AML-193 (cell line): ENCODE data around the gene ZC3H7A.

ENCODE experiments used
- DNase-seq, 2 experiments: peaks; one replicate each; lab custom pipeline; 2025; lab: John Stamatoyannopoulos, UW

ZC3H7A gene

DNA sequence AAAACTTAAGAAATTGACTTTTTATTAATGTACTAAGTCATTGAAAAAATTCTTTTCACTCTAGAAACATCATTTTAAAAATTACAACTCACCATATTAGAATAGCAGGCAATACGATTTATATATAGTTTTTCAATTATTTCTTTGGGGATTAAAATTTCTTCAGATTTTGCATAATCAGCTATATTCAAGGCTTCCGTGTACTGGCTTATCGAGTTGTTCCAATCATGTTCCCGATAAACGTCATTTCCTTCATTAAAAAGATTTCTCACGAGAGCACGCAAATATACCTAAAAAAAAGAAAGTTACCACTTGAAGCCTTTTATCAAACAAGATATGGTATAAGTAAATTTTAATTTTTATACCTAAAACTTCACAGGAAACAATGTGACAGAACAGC is 18.0 kb downstream of the ZC3H7A start:
- no peak for DNase-seq

GRCh38 chr16:11774065-11774626 is 22.9 kb downstream of the ZC3H7A start:
- no peak for DNase-seq

- DNase-seq = peak; percentile 43 to 53
Observed at GRCh38 chr16:11768849-11769248, 28.2 kb downstream of the ZC3H7A start.

DNA sequence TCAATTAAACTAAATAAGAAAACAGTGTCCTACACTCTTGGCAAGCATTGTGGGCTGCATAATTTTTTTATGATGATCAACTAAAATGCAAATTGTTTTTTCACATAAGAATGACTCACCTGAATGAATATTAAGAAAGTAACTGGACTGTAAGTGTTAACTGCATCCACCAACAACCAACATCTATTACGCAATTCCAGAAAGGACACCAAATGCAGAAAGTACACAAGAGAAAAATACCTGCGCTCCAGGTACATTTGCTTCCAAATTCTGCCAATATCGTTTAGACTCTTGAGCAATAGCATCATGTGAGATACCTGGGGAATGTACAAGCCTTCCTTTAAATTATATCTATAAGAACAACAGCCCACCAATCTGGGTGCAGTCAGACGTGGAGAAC is 34.6 kb downstream of the ZC3H7A start:
- DNase-seq = no peak

- DNase-seq = peak; percentile 5 to 39
Observed at GRCh38 chr16:11759997-11760396, 37.1 kb downstream of the ZC3H7A start.

DNA sequence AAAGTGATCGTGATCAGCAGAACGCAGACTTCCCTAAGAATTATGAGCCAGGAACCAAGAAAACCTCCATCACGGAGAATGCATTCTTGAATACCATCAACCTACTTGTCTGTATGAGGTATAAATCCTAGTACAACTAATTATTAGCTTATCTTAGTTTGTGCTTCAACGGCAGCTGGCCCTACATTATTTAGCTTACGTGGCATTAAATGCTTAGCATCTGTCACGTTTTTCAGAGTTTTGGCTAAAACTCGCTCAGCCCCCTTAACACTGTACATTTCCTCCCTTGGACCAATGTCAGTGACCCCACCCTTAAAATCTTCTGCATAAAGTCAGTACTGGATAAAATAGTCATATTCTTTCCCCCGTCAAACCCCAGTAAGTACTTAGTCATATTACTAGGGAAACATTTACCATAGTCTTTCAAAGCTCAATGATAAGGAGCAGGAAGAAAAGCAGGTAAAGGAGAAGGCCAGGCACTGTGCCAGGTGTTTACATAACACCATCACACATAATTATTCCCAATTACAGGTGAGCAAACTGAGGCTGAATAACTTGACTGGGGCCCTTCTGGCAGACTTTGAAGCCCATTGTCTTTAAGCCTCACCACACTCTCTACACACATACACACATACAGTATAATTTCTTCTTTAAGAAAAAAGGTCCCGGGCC is 37.8 kb downstream of the ZC3H7A start:
- no peak for DNase-seq

- no peak for DNase-seq
Observed at GRCh38 chr16:11757671-11758545, 39.1 kb downstream of the ZC3H7A start.

- DNase-seq = no peak
Observed at GRCh38 chr16:11756248-11756647, 40.8 kb downstream of the ZC3H7A start.

- DNase-seq = no peak
Observed at GRCh38 chr16:11755022-11755760, 41.9 kb downstream of the ZC3H7A start.

DNA sequence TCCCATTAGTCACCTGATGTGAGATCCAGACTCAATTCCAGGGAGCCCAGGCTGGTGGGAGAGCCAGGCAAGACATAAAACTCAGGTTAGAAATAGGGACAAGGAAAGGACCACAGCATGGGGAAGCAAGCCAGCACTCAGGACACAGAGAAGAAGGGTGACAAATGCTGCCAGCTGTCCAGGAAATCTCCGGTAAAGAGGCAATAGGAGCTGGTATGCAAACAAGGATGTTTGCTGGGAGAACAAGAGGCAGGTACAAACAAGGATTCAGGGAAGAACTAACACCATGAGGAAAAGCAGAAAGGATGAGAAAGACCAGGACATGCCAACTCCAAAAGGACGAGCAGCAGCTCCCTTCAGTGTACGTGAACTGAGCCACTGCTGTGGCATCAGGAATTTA is 44.2 kb downstream of the ZC3H7A start:
- DNase-seq = no peak

DNA sequence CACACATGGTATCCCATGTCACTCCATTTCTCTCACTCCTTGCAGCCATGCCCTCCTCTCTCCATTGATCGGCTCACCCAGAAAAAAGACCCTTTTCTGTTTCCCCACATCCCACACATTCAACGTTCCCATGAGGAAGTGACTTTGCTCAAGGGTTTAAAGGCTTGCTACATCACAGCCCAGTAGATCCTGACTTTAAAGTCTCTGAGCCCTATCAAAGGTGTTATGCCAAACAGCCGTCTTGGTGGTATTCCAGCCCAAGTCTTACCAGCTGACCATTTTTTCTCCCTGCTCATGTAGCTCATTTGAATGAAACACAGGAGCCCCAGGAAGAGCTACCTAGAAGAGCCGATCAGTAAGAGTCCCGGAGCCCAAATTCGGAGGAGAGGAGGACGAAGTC is 47.0 kb downstream of the ZC3H7A start:
- DNase-seq = no peak

- no peak for DNase-seq
Observed at GRCh38 chr16:11748404-11749254, 48.4 kb downstream of the ZC3H7A start.

DNA sequence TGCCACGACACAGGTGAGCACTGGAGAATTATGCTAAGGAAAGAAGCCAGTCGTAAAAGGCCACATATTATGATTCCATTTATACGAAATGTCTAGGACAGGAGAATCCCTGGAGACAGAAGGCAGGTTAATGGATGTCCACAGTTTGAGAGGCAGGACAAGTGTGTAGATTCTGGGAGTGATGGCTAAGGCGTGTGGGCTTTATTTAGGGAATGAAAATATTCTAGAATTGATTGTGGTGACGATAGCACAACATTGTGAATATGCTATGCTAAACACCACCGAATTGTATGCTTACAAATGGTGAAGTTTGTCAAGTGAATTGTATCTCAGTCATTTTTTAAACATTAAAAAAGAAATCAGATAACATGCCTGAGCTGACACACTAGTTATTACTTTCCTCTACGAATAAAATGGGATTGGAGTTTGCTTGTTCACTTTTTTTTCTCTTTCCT is 49.1 kb downstream of the ZC3H7A start:
- DNase-seq = no peak

DNA sequence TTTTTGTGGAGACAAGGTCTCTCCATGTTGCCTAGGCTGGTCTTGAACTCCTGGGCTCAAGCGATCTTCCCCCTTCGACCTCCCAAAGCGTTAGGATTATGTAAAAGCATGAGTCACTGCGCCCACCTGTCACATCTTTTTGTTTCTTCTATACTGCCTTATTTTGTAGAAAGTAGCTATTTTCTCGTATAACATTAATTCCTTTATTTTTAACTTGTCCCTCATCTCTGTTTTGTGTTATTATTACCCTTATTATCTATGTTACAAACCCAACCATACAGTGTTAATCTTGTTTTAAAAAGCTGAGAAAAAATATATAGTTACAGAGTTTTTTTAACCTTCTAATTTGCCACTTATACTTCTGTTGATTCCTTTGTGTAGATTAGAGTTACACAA is 53.0 kb downstream of the ZC3H7A start:
- no peak for DNase-seq

GRCh38 chr16:11743308-11744074 is 53.6 kb downstream of the ZC3H7A start:
- peak; percentile 86 to 90 for DNase-seq

DNA sequence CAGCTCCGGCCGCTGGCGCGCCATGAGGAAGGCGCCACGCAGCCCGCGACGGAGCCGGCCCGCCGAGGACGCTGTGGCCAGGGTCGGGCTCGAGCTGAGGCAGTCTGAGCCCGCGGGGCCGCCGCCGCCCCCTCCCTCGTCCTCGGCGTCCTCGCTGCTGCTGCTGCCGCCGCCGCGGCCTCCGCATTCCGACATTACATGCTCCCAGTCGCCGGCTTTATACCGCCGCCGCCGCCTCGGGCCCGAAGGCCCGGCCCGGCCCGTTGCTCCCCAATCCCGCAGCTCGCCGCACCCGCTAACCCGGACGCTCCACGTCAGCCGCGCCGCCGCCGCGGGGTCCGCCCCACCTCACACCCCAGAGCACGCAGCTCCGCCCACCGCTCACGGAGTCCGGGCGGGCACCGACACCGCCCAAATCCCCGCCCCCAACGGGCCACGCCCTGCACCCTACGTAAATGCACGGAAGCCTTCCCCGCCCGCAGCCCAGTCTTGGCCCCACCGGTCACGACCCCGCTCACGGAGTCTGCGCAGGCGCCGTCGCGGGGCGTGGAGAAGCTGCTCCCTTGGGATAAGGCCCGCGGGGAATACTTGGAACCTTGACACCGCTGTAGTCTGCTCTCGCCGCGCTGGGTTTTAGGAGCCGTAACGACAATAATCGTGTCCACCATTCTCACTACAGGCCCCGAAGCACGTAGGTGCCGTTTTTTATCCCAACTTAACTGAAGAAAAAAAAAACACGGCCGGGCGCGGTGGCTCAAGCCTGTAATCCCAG is 54.3 kb downstream of the ZC3H7A start, which contains the start of gene TXNDC11:
Gene TXNDC11 (minus strand): TSS at position 322 of the 772 bp plus-strand sequence. CDS start 127 bp downstream, at position 195.
- DNase-seq = peak; percentile 78 to 85

GRCh38 chr16:11742093-11742535 is 54.9 kb downstream of the ZC3H7A start:
- DNase-seq = no peak

- DNase-seq = no peak
Observed at GRCh38 chr16:11740567-11740966, 56.5 kb downstream of the ZC3H7A start.

DNA sequence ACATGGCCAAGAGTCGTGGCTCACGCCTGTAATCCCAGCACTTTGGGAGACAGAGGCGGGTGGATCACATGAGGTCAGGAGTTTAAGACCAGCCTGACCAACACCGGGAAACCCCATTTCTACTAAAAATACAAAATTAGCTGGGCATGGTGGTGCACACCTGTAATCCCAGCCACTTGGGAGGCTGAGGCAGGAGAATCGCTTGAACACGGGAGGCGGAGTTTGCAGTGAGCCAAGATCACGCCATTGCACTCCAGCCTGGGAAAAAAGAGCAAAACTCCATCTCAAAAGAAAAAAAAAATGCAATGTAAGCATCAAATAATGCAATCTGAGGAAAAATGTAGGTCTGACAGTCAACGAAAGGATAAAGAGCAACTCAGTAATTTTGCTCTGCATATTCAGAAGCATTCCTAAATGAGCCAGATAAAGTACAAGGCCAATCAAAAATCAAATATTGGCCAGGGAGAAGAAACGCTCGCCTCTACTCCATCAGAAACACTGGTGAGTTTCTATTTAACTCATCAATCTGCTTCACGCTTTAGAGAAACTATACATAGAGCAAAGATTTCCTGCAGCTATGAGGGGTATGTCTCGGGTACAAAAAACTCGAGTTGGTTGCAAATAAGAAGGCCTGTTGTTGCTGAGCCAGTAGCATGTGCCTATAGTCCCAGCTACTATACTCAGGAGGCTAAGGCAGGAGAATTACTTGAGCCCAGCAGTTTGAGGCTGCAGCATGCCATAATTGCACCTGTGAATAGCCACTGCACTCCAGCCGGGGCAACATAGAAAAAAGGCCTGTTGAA is 58.1 kb downstream of the ZC3H7A start:
- no peak for DNase-seq
